Breast epithelium (tissue), 4 donors: ENCODE results near the gene SPACA9. TPM values are rescaled to one million over a fixed set of nuclear protein-coding genes. Genes with fewer than 3 reads are reported as not detected.

Experiments
- DNase-seq, 2 donors: peaks; one replicate each; pipeline ENCODE4 v3.0.0-alpha.2; 2019; ENCODE audit warnings: low spot score in 2 of 2
- H3K27ac ChIP-seq, 2 donors: fragments of 200-600 bp; sonication (generic) in 1 of 2; one replicate each; pipeline ENCODE4 v1.5.1; 2016 to 2019; ENCODE audit warnings: mild to moderate bottlenecking in 1 of 2
- H3K27me3 ChIP-seq, 2 donors: fragments of 200-600 bp; sonication (generic) in 1 of 2; one replicate each; pipeline versions ENCODE4 v1.5.1 to v1.6.0; 2017 to 2019; ENCODE audit warnings: control low read depth in 1 of 2, mild to moderate bottlenecking in 1 of 2
- H3K36me3 ChIP-seq: fragments of 200-600 bp; one replicate; pipeline ENCODE4 v1.5.1; 2019
- H3K4me1 ChIP-seq, 2 donors: fragments of 200-600 bp; sonication (generic); one replicate each; pipeline ENCODE4 v1.5.1; 2016 to 2019; ENCODE audit warnings: control low read depth in 1 of 2
- H3K4me3 ChIP-seq, 3 donors: fragments of 200-600 bp; sonication (generic); 1 replicate in 2 of 3; 2 replicates in 1 of 3; pipeline ENCODE4 v1.5.1; 2016 to 2019; ENCODE audit warnings: mild to moderate bottlenecking in 3 of 3, moderate library complexity in 2 of 3
- H3K9me3 ChIP-seq, 2 donors: fragments of 200-600 bp; sonication (generic) in 1 of 2; one replicate each; pipeline ENCODE4 v1.5.1; 2016 to 2019; ENCODE audit warnings: control low read depth in 1 of 2
- CTCF ChIP-seq, 3 donors: fragments of 450-650 bp; IDR thresholded peaks; one replicate each; pipeline ENCODE4 v1.5.1; 2016 to 2017; ENCODE audit warnings: antibody characterized with exemption in 3 of 3, mild to moderate bottlenecking in 3 of 3, moderate library complexity in 3 of 3
- POLR2A ChIP-seq: fragments of 450-650 bp; IDR thresholded peaks from one replicate; pipeline ENCODE4 v1.6.1; 2016; ENCODE audit warnings: antibody characterized with exemption, mild to moderate bottlenecking, moderate library complexity
- POLR2AphosphoS5 ChIP-seq, 3 donors: sonication (generic); formaldehyde crosslinking; IDR thresholded peaks; one replicate each; pipeline ENCODE4 v1.6.1; 2017; ENCODE audit warnings: antibody characterized with exemption in 3 of 3
- intact Hi-C: fragments of 100-400 bp; cut with DNase I; formaldehyde crosslinking; loops from one replicate; pipeline ENCODE4 v1.15.1; 2023; ENCODE audit warnings: low total_unique reads
- total RNA-seq, 3 donors: library from RNA; depleted of rRNA; stranded (reverse); fragments of >200 nt; gene quantifications; one replicate each; pipeline ENCODE4 v1.1.0, GENCODE V29; 2016

SPACA9 gene
- total RNA-seq, 3 donors from 2014 or later = 2.9 to 5.4 (median 5.0) TPM

GRCh38 chr9:132914924-132915323 lies 36.2 kb downstream of the SPACA9 start:
- H3K36me3 ChIP-seq = peaks cover 9% of the 10 kb centered on the region
- TF ChIP-seq POLR2AphosphoS5 (IDR thresholded peaks at IDR 0.05) (no peak), POLR2A (no peak), CTCF (IDR thresholded peaks at IDR 0.05) (no peak)
- peaks cover 0 to 4% of the 10 kb centered on the region in 2 donors for H3K9me3 ChIP-seq
- H3K4me3 ChIP-seq = no peak overlapping the region
- DNase-seq = no peak
- intact Hi-C loops = no loop called here
- H3K27ac ChIP-seq = no peak overlapping the region
- no peaks in the 10 kb centered on the region for H3K27me3 ChIP-seq
- no peaks in the 10 kb centered on the region for H3K4me1 ChIP-seq

- Histone ChIP-seq H3K4me3 (no peak overlapping the region), H3K36me3 (peaks cover 15% of the 10 kb centered on the region), H3K9me3 (peaks cover 0 to 4% of the 10 kb centered on the region in 2 donors), H3K27ac (no peak overlapping the region), H3K27me3 (no peaks in the 10 kb centered on the region), H3K4me1 (no peaks in the 10 kb centered on the region)
- no peak for DNase-seq
- TF ChIP-seq POLR2A = no peak
- intact Hi-C loops = loop anchor here (5.0 kb wide), 1 partner anchor 1138 kb away; no protein-coding TSS in a partner anchor
Measured at GRCh38 chr9:132919614-132920268, 41.0 kb downstream of the SPACA9 start.

GRCh38 chr9:132923346-132923902 lies 44.7 kb downstream of the SPACA9 start:
- Histone ChIP-seq H3K27ac (no peak overlapping the region), H3K4me1 (no peaks in the 10 kb centered on the region), H3K27me3 (no peaks in the 10 kb centered on the region), H3K36me3 (peaks cover 17% of the 10 kb centered on the region), H3K9me3 (no peaks in the 10 kb centered on the region), H3K4me3 (no peak overlapping the region)
- TF ChIP-seq POLR2AphosphoS5 (IDR thresholded peaks at IDR 0.05) = no peak
- TF ChIP-seq POLR2A = no peak
- TF ChIP-seq CTCF (IDR thresholded peaks at IDR 0.05) = no peak
- intact Hi-C loops = loop anchor here (5.0 kb wide), 1 partner anchor 1134 kb away; no protein-coding TSS in a partner anchor
- DNase-seq = no peak

GRCh38 chr9:132927704-132928103 lies 49.0 kb downstream of the SPACA9 start:
- intact Hi-C loops = no loop called here
- DNase-seq = no peak
- H3K4me1 ChIP-seq = no peaks in the 10 kb centered on the region
- H3K27ac ChIP-seq = no peak overlapping the region
- no peak overlapping the region for H3K4me3 ChIP-seq
- H3K9me3 ChIP-seq = no peaks in the 10 kb centered on the region
- H3K36me3 ChIP-seq = peaks cover 13% of the 10 kb centered on the region
- TF ChIP-seq POLR2A (no peak), CTCF (IDR thresholded peaks at IDR 0.05) (no peak)
- no peaks in the 10 kb centered on the region for H3K27me3 ChIP-seq

- H3K27me3 ChIP-seq = no peaks in the 10 kb centered on the region
- intact Hi-C loops = no loop called here
- peaks cover 6% of the 10 kb centered on the region for H3K36me3 ChIP-seq
- DNase-seq = no peak
- H3K9me3 ChIP-seq = no peaks in the 10 kb centered on the region
- H3K4me3 ChIP-seq = no peak overlapping the region
- no peaks in the 10 kb centered on the region for H3K4me1 ChIP-seq
- TF ChIP-seq POLR2A = no peak
- no peak for TF ChIP-seq POLR2AphosphoS5 (IDR thresholded peaks at IDR 0.05)
- no peak for TF ChIP-seq CTCF (IDR thresholded peaks at IDR 0.05)
- H3K27ac ChIP-seq = no peak overlapping the region
Measured at GRCh38 chr9:132931178-132931735, 52.6 kb downstream of the SPACA9 start.
